ENCODE data around the gene DIP2C.
"Not testable (repeated sequence)": the region's sequence is repeated elsewhere in the genome, so short reads cannot be mapped to it uniquely, and the experiment has no call there.

Gene DIP2C

DNA sequence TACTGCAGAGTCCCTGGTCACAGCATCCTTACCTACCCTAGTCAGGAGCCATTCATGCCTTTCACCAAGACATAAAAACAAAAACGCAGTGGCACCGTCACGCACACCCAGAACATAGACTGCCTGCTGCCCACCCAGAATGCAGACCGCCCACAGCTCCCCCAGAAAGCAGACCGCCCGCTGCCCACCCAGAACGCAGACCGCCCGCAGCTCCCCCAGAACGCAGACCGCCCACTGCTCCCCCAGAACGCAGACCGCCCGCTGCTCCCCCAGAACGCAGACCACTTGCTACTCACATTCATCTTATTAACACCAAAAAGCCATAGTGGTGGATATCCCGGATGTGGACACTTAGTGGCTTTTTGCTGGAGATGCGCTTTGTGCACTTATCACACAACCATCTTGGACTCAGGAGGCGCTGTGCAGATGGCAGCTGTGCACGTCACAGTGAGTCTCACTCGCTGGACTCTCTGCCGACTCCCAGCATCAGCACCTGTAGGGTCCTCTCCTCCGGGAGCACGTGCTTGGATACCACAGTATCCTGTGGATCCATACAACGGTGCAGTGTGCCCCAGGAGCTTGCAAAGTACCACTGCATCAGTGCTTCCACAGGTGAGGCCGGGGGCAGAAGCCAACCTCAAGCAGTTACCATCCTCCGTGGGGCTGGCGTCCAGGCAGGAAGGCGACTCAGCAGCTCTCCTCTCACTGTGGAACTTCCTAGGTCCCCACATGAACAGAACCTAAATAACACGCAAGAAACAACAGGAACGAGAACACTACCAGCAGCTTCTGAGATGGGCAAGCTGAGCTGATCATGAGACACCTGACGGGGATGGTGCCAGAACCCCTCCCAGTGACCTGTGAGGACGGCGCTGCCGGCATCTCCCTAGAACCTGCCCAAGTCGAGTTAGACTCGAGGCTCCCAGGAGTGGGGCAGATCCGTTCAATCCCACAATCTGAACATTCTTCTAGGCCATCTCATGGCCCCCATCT lies 161.0 kb downstream of the DIP2C start:
- DNase-seq, result no peak

GRCh38 chr10:527416-527815 lies 162.1 kb downstream of the DIP2C start:
- DNase-seq, result no peak

GRCh38 chr10:526651-527312 lies 162.7 kb downstream of the DIP2C start:
- DNase-seq, result no peak

- DNase-seq, result no peak
Observed at GRCh38 chr10:525565-526315, 163.7 kb downstream of the DIP2C start.

DNA sequence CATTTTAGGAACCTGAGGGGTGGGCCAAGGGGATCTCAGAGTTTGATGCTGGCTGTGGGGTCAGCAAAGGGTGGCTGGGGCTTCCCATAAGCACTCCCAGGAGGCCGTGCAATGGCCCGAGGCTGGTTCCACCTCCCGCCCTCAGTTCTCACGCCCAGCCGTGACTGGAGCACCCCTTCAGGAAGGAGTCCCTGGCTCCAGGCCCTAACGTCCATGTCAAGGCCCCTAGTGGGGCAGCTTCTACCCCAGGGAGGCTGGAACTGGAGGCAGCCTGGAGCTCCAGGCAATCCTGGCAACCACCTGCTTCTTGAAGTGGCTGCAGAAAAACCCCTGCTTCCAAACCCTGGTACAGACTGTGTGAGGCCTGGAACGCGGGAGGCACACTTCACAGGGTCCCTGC lies 165.5 kb downstream of the DIP2C start:
- no peak for DNase-seq

DNA sequence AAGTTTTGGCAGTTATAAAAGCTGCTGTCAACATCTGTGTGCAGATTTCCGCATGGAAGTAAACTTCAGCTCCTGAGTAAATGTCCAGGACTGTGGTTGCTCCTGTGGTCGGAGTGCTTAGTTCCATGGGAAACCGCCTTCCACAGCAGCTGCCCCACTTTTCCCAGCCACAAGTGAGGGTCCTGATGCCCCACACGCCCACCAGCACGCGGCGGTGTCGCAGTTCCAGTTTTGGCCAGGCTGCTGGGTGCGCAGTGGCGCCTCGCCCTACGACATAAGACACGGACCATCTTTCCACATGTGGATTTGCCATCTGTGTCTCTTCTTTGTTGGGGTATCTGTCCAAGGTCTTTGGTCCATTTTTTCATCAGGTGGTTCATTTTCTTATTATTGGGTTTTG lies 167.1 kb downstream of the DIP2C start:
- DNase-seq, result no peak

DNA sequence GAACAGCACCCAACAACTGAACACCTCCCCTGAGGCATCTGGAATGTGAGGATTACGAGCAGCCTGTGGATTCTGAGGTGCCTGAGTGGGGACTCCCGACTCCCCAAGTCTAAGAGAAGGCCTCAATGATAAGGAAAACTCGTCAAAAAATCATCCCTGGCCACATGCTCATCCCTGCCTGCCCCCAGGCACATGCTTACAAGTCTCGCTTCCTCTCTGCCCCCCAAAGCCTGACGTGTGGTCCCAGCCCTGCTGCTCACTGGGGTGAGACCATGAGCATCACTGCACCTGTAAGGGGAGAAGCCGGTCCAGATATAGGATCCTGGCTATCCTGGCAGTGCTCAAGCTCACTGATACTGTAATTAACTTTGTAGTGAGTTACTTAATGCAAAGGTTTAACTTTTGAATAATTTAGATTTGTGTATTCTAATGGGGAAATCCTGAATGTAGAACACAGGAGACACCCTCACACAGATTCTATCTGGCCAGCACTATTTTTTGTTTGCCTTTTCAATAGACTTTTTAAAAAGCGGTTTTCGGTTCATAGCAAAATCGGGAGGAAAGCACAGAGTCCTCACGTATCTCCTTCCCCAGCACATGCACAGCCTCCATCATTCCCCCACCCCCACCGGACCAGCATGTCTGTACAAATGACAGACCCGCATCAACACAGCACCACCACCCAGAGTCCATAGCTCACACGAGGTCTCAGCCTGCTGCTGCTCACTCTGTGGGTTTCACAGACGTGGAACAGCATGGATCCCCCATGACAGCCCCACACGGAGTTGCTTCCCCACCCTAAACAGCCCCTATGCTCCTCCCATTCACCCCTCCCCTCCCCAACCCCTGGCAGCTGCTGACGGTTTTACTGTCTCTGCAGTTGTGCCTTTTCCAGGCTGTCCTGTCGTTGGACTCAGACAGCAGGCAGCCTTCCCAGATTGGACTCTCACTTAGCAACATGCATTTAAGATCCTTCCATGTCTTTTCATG lies 167.9 kb downstream of the DIP2C start:
- no peak for DNase-seq

DNA sequence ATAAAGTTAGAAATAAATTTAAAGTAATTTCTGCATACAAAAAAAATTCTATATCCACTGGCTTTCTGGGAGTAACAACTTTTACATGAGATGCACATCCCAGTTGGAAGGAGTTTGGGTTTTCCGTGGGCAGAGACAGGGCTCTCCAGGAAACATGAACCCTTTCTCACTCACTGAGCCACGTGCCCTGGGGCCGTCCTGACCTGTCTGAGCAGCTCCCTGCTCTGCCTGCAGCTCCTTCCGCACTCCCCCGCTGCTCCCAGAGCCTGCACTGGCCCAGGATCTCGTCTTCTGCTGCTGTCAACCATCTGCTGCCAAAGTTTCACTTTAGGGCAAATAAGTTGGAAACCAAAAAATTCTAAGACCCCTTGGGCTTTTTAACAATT lies 169.1 kb downstream of the DIP2C start:
- no peak for DNase-seq

DNA sequence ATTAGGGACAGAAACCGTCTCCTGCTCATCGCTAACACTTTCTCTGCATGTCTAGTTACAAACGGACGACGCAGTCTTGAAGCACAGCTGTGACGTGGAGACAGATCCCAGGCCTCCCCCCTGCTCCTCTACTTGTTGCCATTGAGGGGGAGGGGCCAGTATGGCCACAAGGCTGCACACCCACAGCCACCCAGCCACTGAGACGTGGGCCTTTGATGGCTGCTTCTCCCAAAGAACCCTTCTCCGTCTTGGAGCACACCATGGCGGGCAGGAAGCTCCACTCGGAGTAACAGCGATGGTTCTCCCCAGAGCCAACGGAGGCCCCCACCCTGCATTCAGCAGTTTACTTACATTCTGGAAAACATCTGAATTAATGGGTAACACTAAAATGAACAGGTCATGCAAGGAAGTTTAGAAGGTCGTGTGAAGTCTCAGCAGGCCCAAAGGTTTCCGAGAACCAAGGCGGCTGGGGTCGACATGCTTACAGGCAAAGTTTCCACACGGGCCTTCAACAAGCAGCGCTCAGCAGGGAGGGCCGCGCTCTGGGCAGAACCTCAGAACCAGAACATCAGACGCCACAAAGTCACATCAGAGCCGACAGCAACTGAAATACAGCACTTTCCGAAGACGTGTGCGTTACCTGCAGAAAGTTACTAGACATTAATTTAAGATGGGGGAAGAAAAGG lies 169.6 kb downstream of the DIP2C start:
- DNase-seq, result no peak

GRCh38 chr10:519055-519715 lies 170.3 kb downstream of the DIP2C start:
- DNase-seq, result no peak

- no peak for DNase-seq
Observed at GRCh38 chr10:517872-518475, 171.5 kb downstream of the DIP2C start.

DNA sequence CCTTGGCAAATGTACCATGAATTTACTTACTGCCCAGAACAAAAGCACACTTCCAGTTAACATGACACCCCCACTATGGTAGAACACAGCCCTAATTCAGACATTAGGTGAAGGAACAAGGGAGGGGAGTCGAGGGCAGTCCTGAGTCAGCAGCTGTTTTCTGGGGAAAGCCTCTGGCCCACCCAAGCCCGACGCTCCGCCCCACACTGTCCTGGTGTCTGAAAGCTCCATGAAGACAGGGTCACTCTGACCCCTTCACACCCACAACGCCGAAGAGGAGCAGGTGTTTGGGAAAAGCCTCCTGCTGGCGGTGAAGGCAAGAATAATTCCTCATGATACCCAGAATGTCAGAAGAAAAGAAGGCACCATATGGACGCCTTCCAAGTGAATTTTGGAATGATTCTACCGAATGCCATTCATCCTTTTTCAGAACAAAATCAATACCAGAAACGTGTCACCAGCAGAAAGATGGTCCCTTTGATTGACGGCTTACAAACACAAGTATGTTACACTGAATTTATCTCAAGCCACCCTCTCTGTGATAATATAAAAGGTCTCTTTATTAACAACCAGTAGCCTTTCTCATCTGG lies 172.1 kb downstream of the DIP2C start:
- no peak for DNase-seq

DNA sequence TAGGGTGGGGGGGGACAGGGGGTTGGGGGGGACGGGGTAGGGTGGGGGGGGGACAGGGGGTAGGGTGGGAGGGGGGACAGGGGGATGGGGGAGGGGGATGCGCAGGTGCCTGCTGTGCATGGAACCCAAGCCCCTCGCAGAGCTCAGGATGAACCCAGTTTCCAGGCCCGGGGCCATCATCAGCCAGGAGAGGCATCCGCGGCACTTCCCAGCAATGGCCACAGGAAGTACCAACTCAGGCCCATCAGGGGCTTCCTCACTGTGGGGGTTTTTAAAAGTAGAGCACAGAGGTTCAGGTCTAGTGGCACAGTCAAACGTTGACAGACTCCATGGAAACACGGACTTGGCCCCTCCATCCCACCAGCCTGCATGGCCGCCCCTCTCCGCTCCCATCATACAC lies 172.7 kb downstream of the DIP2C start:
- DNase-seq, result no peak

- no peak for DNase-seq
Observed at GRCh38 chr10:515674-516073, 173.8 kb downstream of the DIP2C start.

- DNase-seq, result no peak
Observed at GRCh38 chr10:514137-514671, 175.3 kb downstream of the DIP2C start.

DNA sequence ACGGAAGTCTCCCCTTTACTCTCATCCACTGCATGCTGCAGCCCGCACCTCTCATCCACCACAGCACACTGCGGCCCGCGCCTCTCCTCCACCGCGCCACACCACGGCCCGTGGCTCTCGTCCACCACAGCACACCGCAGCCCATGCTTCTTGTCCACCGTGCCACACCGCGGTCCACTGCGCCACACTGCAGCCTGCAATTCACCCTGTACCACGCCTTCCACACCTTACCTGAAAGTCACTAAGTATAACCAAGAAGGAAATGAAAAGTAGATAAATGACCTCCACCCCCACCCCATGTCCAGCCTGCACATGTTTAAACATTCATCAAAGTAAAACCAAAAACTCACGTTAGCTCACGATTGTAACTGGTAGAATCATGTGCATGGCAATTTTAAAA lies 176.1 kb downstream of the DIP2C start:
- no peak for DNase-seq

GRCh38 chr10:512661-513060 lies 176.8 kb downstream of the DIP2C start:
- DNase-seq, result not testable (repeated sequence)

DNA sequence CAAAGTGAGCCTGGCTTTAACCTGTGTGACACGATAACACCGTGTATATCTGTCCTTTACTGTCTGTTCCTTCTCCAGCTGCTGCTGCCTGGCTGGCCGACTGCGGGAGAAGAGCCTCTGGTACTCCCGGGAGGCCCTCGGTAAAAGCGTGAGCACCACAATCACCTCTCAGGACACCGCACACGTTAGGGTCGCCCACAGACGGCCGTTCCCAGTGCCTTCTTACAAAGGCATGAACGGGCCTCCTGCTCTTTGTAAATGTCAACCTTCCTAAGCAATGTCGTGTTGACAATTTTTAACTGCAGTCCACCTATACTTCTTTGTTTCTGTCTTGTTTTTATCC lies 177.6 kb downstream of the DIP2C start:
- no peak for DNase-seq

- DNase-seq, result peak; percentile 51 to 82 (median 62)
Observed at GRCh38 chr10:511101-511848, 178.2 kb downstream of the DIP2C start.

Data from stimulated activated naive CD4-positive, alpha-beta T cell (primary cell).